Activated CD4-positive, CD25-positive, alpha-beta regulatory T cell treated with anti-CD3 and anti-CD28 coated beads, Interleukin-2, amount 50 U/mL, for 72 hours (primary cell): Measurements from ENCODE around the gene FOXP4.

Experiments
- DNase-seq: peaks from one replicate; pipeline ENCODE4 v3.0.0; 2021

Gene FOXP4

GRCh38 chr6:41568202-41568584, 22.0 kb downstream of the FOXP4 start:
- no peak for DNase-seq

- no peak for DNase-seq
Measured at GRCh38 chr6:41568585-41569384, 22.6 kb downstream of the FOXP4 start.

GRCh38 chr6:41570259-41570615, 24.1 kb downstream of the FOXP4 start:
- no peak for DNase-seq

- DNase-seq: no peak
Measured at GRCh38 chr6:41571021-41571780, 25.0 kb downstream of the FOXP4 start.

GRCh38 chr6:41572613-41573012, 26.4 kb downstream of the FOXP4 start:
- no peak for DNase-seq

GRCh38 chr6:41573276-41573675, 27.1 kb downstream of the FOXP4 start:
- no peak for DNase-seq

GRCh38 chr6:41573985-41574384, 27.8 kb downstream of the FOXP4 start:
- no peak for DNase-seq

GRCh38 chr6:41575598-41575997, 29.4 kb downstream of the FOXP4 start:
- no peak for DNase-seq

GRCh38 chr6:41576667-41577066, 30.5 kb downstream of the FOXP4 start:
- DNase-seq: no peak

- DNase-seq: no peak
Measured at GRCh38 chr6:41577356-41578216, 31.4 kb downstream of the FOXP4 start.

- DNase-seq: no peak
Measured at GRCh38 chr6:41578217-41579087, 32.3 kb downstream of the FOXP4 start.

- DNase-seq: no peak
Measured at GRCh38 chr6:41579088-41579610, 33.0 kb downstream of the FOXP4 start.

GRCh38 chr6:41580690-41581089, 34.5 kb downstream of the FOXP4 start:
- no peak for DNase-seq

- no peak for DNase-seq
Measured at GRCh38 chr6:41581381-41581991, 35.3 kb downstream of the FOXP4 start.

- no peak for DNase-seq
Measured at GRCh38 chr6:41582540-41582939, 36.4 kb downstream of the FOXP4 start.

- DNase-seq: no peak
Measured at GRCh38 chr6:41583565-41583964, 37.4 kb downstream of the FOXP4 start.

GRCh38 chr6:41584205-41584604, 38.0 kb downstream of the FOXP4 start:
- DNase-seq: no peak

GRCh38 chr6:41584668-41585205, 38.6 kb downstream of the FOXP4 start:
- no peak for DNase-seq

- DNase-seq: no peak
Measured at GRCh38 chr6:41585605-41586004, 39.4 kb downstream of the FOXP4 start.

GRCh38 chr6:41586252-41587007, 40.2 kb downstream of the FOXP4 start:
- no peak for DNase-seq
